HepG2 (cell line): ENCODE measurements around the gene CST8. TPM values are rescaled to one million over a fixed set of nuclear protein-coding genes. Genes with fewer than 3 reads are reported as not detected.

ENCODE experiments used
- ATAC-seq: fragments of 200-7000 bp; cut with Tn5 transposase; 3 replicates; pipeline ENCODE4 v1.9.1; 2020; ENCODE audit warnings: mild to moderate bottlenecking, moderate library complexity
- BruUV-seq: library from RNA; stranded (reverse); fragments of 400-500 nt; replicated peaks from 2 replicates; lab custom pipeline; 2021; lab: Mats Ljungman, UMichigan
- CTCF ChIA-PET: fragments of 300-600 bp; formaldehyde crosslinking; extraction: SDS; loops from one replicate; lab custom pipeline; 2021; ENCODE audit warnings: low total read pairs, inconsistent platforms, low intra/inter-chr PET ratio; lab: Yijun Ruan, JAX
- POLR2A ChIA-PET: fragments of 350-600 bp; sonication (Branson Sonifier 250); formaldehyde crosslinking; loops from one replicate; lab custom pipeline; 2020; ENCODE audit warnings: antibody characterized with exemption, inconsistent platforms; lab: Yijun Ruan, JAX
- DNase-seq: peaks from one replicate; pipeline ENCODE4 v3.0.0-alpha.2; 2015; ENCODE audit warnings: low spot score
- FAIRE-seq: peaks from 3 replicates; lab custom pipeline; 2011; peaks lifted over from hg19 to GRCh38; lab: Jason Lieb, UNC
- H2AFZ ChIP-seq: one replicate; pipeline ENCODE4 v1.6.1; 2011; ENCODE audit warnings: low read length, inconsistent platforms
- H3K27ac ChIP-seq: fragments of 300-600 bp; 3 replicates; pipeline ENCODE4 v1.8.0; 2011; ENCODE audit warnings: mixed run types, mild to moderate bottlenecking, mixed read lengths, low read length, inconsistent platforms; ENCODE audit not compliant: insufficient read depth; ENCODE audit errors: extremely low read length
- H3K27me3 ChIP-seq, 2 experiments: fragments of 200-600 bp in 1 of 2; 2 replicates in 1 of 2; 3 replicates in 1 of 2; pipeline versions ENCODE4 v1.6.0 to v1.8.0; 2011; ENCODE audit warnings: low read length in 2 of 2, mild to moderate bottlenecking in 2 of 2, moderate library complexity in 2 of 2, inconsistent platforms in 1 of 2; ENCODE audit not compliant: insufficient read depth in 2 of 2, control insufficient read depth in 1 of 2
- H3K36me3 ChIP-seq, 2 experiments: fragments of 200-600 bp in 1 of 2; replicated peaks in 1 of 2; 2 replicates in 1 of 2; 3 replicates in 1 of 2; pipeline versions ENCODE4 v1.5.1 to v1.8.0; 2011; ENCODE audit warnings: low read length in 2 of 2, inconsistent platforms in 1 of 2; ENCODE audit not compliant: insufficient read depth in 2 of 2, control insufficient read depth in 1 of 2
- H3K4me1 ChIP-seq: 2 replicates; pipeline ENCODE4 v1.5.1; 2012; ENCODE audit warnings: low read length, inconsistent platforms; ENCODE audit not compliant: insufficient read depth
- H3K4me2 ChIP-seq: 2 replicates; pipeline ENCODE4 v1.6.0; 2011; ENCODE audit warnings: low read depth, low read length, inconsistent platforms
- H3K4me3 ChIP-seq, 3 experiments: fragments of 200-600 bp in 1 of 3; sonication (generic), shearing (Covaris generic) in 1 of 3; replicated peaks in 1 of 3; 2 replicates each; pipeline ENCODE4 v1.5.1; 2011 to 2016; ENCODE audit warnings: low read length in 3 of 3, inconsistent platforms in 2 of 3, low read depth in 2 of 3, mild to moderate bottlenecking in 2 of 3, control low read depth in 1 of 3, mixed read lengths in 1 of 3; ENCODE audit not compliant: insufficient read depth in 1 of 3
- H3K79me2 ChIP-seq: one replicate; pipeline ENCODE4 v1.6.1; 2011; ENCODE audit warnings: low read length, inconsistent platforms; ENCODE audit not compliant: insufficient read depth
- H3K9ac ChIP-seq: 2 replicates; pipeline ENCODE4 v1.6.0; 2011; ENCODE audit warnings: mild to moderate bottlenecking, low read depth, low read length, inconsistent platforms; ENCODE audit not compliant: insufficient read depth
- H3K9me3 ChIP-seq: 2 replicates; pipeline ENCODE4 v1.5.1; 2012; ENCODE audit warnings: mild to moderate bottlenecking, low read length
- H4K20me1 ChIP-seq: 2 replicates; pipeline ENCODE4 v1.6.0; 2011; ENCODE audit warnings: inconsistent platforms, mild to moderate bottlenecking, low read length, moderate library complexity; ENCODE audit not compliant: insufficient read depth
- ATM ChIP-seq: fragments of 450-650 bp; IDR thresholded peaks from 2 replicates; pipeline ENCODE4 v1.7.1; 2017; ENCODE audit warnings: mild to moderate bottlenecking, borderline replicate concordance
- CERS6 ChIP-seq: sonication (generic); formaldehyde crosslinking; IDR thresholded peaks from 2 replicates; pipeline ENCODE4 v1.5.0; 2020; ENCODE audit warnings: missing genetic modification reagents
- ELK4 ChIP-seq: sonication (generic); formaldehyde crosslinking; IDR thresholded peaks from 2 replicates; pipeline ENCODE4 v1.9.0; 2021; ENCODE audit warnings: missing genetic modification reagents, borderline replicate concordance
- ETV6 ChIP-seq: sonication (generic); formaldehyde crosslinking; conservative IDR thresholded peaks from 2 replicates; pipeline ENCODE4 v1.4.0; 2020; ENCODE audit warnings: missing genetic modification reagents
- FOXK2 ChIP-seq: fragments of 450-650 bp; IDR thresholded peaks from 2 replicates; pipeline ENCODE4 v1.6.1; 2016
- FOXP1 ChIP-seq, 2 experiments: fragments of 450-650 bp in 1 of 2; IDR thresholded peaks; 2 replicates each; pipeline ENCODE4 v1.6.1; 2017 to 2018; ENCODE audit warnings: antibody characterized with exemption in 1 of 2
- HDAC6 ChIP-seq: fragments of 200-600 bp; sonication (generic); IDR thresholded peaks from 2 replicates; pipeline ENCODE4 v1.7.0; 2017; ENCODE audit warnings: mild to moderate bottlenecking, antibody characterized with exemption, low read length, low read depth
- ISL2 ChIP-seq: sonication (generic); formaldehyde crosslinking; IDR thresholded peaks from 2 replicates; pipeline ENCODE4 v1.5.0; 2020; ENCODE audit warnings: missing genetic modification reagents
- LRRFIP1 ChIP-seq: sonication (generic); formaldehyde crosslinking; conservative IDR thresholded peaks from 2 replicates; pipeline ENCODE4 v1.4.0; 2020; ENCODE audit warnings: missing genetic modification reagents
- MEIS2 ChIP-seq: sonication (generic); formaldehyde crosslinking; IDR thresholded peaks from 2 replicates; pipeline ENCODE4 v1.9.0; 2021; ENCODE audit warnings: mild to moderate bottlenecking, missing genetic modification reagents
- RAD51 ChIP-seq: fragments of 450-650 bp; IDR thresholded peaks from 2 replicates; pipeline ENCODE4 v1.6.1; 2016; ENCODE audit warnings: borderline replicate concordance
- RBM39 ChIP-seq: fragments of 200-400 bp; formaldehyde crosslinking; IDR thresholded peaks from one replicate; pipeline ENCODE4 v1.6.1; 2018; ENCODE audit warnings: antibody characterized with exemption, mild to moderate bottlenecking, low read depth, low read length; ENCODE audit not compliant: poor library complexity, severe bottlenecking
- RCOR2 ChIP-seq: IDR thresholded peaks from 2 replicates; pipeline ENCODE4 v1.6.1; 2016; ENCODE audit warnings: missing biosample characterization, missing genetic modification reagents
- ZNF543 ChIP-seq: sonication (generic); formaldehyde crosslinking; IDR thresholded peaks from 2 replicates; pipeline ENCODE4 v1.4.0; 2020; ENCODE audit warnings: mild to moderate bottlenecking, missing genetic modification reagents
- ZNF580 ChIP-seq: IDR thresholded peaks from 2 replicates; pipeline ENCODE4 v1.6.1; 2016; ENCODE audit warnings: low read depth, borderline replicate concordance
- ZNF639 ChIP-seq: conservative IDR thresholded peaks from 2 replicates; pipeline ENCODE4 v1.6.1; 2018; ENCODE audit warnings: missing genetic modification reagents
- ZNF761 ChIP-seq: sonication (generic); formaldehyde crosslinking; conservative IDR thresholded peaks from 2 replicates; pipeline ENCODE4 v1.4.0; 2020; ENCODE audit warnings: mild to moderate bottlenecking, missing genetic modification reagents
- ZNF780A ChIP-seq: sonication (generic); formaldehyde crosslinking; IDR thresholded peaks from 2 replicates; pipeline ENCODE4 v1.8.0; 2022; ENCODE audit warnings: mild to moderate bottlenecking, missing genetic modification reagents, moderate library complexity
- ZSCAN31 ChIP-seq: sonication (generic); formaldehyde crosslinking; IDR thresholded peaks from 2 replicates; pipeline ENCODE4 v1.5.0; 2020; ENCODE audit warnings: low read depth, mild to moderate bottlenecking, missing genetic modification reagents
- WGBS: methylation state at CpG from one replicate; pipeline ENCODE4 v1.1.6; 2017; ENCODE audit warnings: low lambda C conversion rate; 5-methylcytosine and 5-hydroxymethylcytosine counted together
- in situ Hi-C: cut with HindIII; loops from 2 replicates; pipeline ENCODE4 v1.10.0; 2017; ENCODE audit warnings: low pct_unique_long_range_greater_than_20kb; ENCODE audit not compliant: extremely low pct_ligation_motif_present
- intact Hi-C: fragments of 100-400 bp; cut with micrococcal nuclease; formaldehyde crosslinking; loops from one replicate; pipeline ENCODE4 v1.10.0; 2022; ENCODE audit not compliant: unreplicated experiment
- polyA plus RNA-seq, 8 experiments: library from polyadenylated mRNA; depleted of rRNA in 3 of 8; stranded (reverse) in 7 of 8; unstranded in 1 of 8; fragments of >200 nt; fragmentation: Illumina TruSeq in 4 of 8; extraction: Trizol in 4 of 8; gene quantifications; 2 replicates each; pipeline versions ENCODE4 v1.2.1 to v1.2.3, GENCODE V29; 2011 to 2016; ENCODE audit warnings: low read depth in 4 of 8, missing spikeins in 1 of 8, mixed read lengths in 1 of 8; ENCODE audit not compliant: insufficient read depth in 1 of 8
- total RNA-seq, 5 experiments: library from RNA; depleted of rRNA; stranded (reverse); fragments of >200 nt; fragmentation: Illumina TruSeq; extraction: Trizol; gene quantifications; 2 replicates each; pipeline ENCODE4 v1.2.3, GENCODE V29; 2016; ENCODE audit warnings: low read depth in 1 of 5

Gene CST8
- total and polyA plus RNA-seq, 2 of the 13 experiments (the other 11 are each of a cell fraction or from before 2014, with no cell fraction given) = not detected

- TF ChIP-seq ELK4 (CRISPR knock-in tag) = no peak
- peak; percentile 51; the same call in 1 of the 2 replicates for TF ChIP-seq FOXK2
- TF ChIP-seq ZNF761 = no peak
- no peak for TF ChIP-seq ZNF580 (CRISPR knock-in tag)
- TF ChIP-seq FOXP1 (IDR thresholded peaks at IDR 0.05) = 0 out of 2 replicates have a peak, but pooled peaks have one; percentile 45
- no peak for TF ChIP-seq FOXP1 (CRISPR knock-in tag; IDR thresholded peaks at IDR 0.05)
- TF ChIP-seq ATM = peak; percentile 27; the same call in 1 of the 2 replicates
- no peak for TF ChIP-seq RBM39
- TF ChIP-seq RAD51 = 0 out of 2 replicates have a peak, but pooled peaks have one; percentile 7
- no peak for TF ChIP-seq MEIS2 (CRISPR knock-in tag)
- TF ChIP-seq ZSCAN31 (CRISPR knock-in tag) = no peak
- no peak for TF ChIP-seq ETV6 (CRISPR knock-in tag)
Observed at GRCh38 chr20:23450877-23451276, 40.0 kb upstream of the CST8 start (continued).

GRCh38 chr20:23451956-23452487, 38.9 kb upstream of the CST8 start:
- Histone ChIP-seq H3K9me3 (no peaks in the 10 kb centered on the region), H3K4me3 (no peak overlapping the region), H3K27ac (no peak overlapping the region), H3K9ac (no peak overlapping the region), H3K36me3 (no peaks in the 10 kb centered on the region), H3K79me2 (no peaks in the 10 kb centered on the region), H3K27me3 (peaks cover 3 to 42% of the 10 kb centered on the region in 2 experiments; a peak in 3 of 5 replicates), H3K4me1 (no peaks in the 10 kb centered on the region), H3K4me2 (no peak overlapping the region), H4K20me1 (no peaks in the 10 kb centered on the region), H2AFZ (no peak overlapping the region)
- ChIA-PET CTCF (no interaction called here), POLR2A (no interaction called here)
- ATAC-seq = no peak
- BruUV-seq = no TSS peak
- in situ Hi-C loops = no loop called here
- WGBS = 45% methylated on average over 11 of the region's 11 CpGs
- no peak for DNase-seq
- intact Hi-C loops = no loop called here
- FAIRE-seq = no peak
- TF ChIP-seq ZNF639 (CRISPR knock-in tag) (no peak), HDAC6 (no peak), CERS6 (no peak), ISL2 (no peak), ZNF543 (CRISPR knock-in tag) (no peak), LRRFIP1 (CRISPR knock-in tag) (no peak), RCOR2 (CRISPR knock-in tag) (no peak), ZNF780A (no peak)
